NT2/D1 (cell line): ENCODE measurements around the gene ERN2.

Experiments
- YY1 ChIP-seq: IDR thresholded peaks from 2 replicates; pipeline ENCODE4 v1.6.1; 2011; ENCODE audit not compliant: insufficient read length, insufficient read depth
- ZNF274 ChIP-seq: IDR thresholded peaks from 2 replicates; pipeline ENCODE4 v1.6.1; 2011; ENCODE audit warnings: mild to moderate bottlenecking, low read depth, low read length

DNA sequence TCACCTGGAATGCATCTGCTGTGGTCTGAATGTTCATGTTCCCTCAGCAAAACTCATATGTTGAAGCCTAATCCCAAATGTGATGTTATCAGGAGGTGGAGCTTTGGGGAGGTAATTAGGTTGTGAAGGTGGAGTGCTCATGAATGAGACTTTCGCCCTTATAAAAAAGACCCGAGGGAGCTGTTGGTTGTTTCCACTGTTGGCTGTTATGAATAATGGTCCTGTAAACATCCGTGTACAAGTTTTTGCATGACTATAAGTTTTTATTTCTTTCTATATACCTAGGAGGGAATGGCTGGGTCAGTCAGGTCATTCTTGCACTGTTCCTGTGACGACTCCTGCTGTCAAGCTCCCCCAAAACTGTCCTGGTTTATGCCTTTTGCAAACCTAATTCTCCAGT lies 32.2 kb upstream of the ERN2 start:
- TF ChIP-seq ZNF274 (no peak), YY1 (no peak)
